MM.1S (cell line): ENCODE measurements around the gene ZRANB1.

Source experiments
- CTCF ChIP-seq: fragments of 300-600 bp; sonication (generic); IDR thresholded peaks from 2 replicates; pipeline ENCODE4 v1.5.1; 2016; ENCODE audit warnings: antibody characterized with exemption, low read length, mixed read lengths
- EZH2 ChIP-seq: fragments of 300-600 bp; sonication (generic); optimal IDR thresholded peaks from 2 replicates; pipeline ENCODE3; 2017; ENCODE audit warnings: low read depth, mild to moderate bottlenecking, antibody characterized with exemption, low read length, mixed read lengths
- EZH2phosphoT487 ChIP-seq: fragments of 300-600 bp; sonication (generic); IDR thresholded peaks from 2 replicates; pipeline ENCODE4 v1.6.1; 2018; ENCODE audit warnings: antibody characterized with exemption, low read length

DNA sequence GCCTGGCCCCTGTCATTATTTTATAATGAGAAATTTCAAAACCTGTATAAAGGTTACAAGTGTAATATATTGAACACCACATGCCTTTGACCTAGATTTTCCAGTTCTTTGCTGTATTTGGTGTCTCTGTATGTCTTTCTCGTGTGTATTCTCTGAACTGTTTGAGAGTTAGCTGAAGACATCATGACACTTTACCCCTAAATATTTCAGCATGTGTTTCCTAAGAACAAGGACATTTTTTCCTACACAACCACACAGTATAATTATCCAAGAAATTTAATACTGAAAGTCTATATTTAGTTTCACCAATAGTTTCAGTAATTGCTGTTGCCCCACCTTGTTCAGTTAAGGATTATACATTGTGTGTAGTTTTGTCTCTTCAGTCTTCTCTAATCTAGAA, 14.8 kb downstream of the ZRANB1 start:
- TF ChIP-seq CTCF (no peak), EZH2 (no peak), EZH2phosphoT487 (no peak)
